Ureter (tissue), 1 donor: ENCODE measurements around the gene NFE2L1. TPM values are rescaled to one million over a fixed set of nuclear protein-coding genes. Genes with fewer than 3 reads are reported as not detected.
"Not testable (repeated sequence)": the region's sequence is repeated elsewhere in the genome, so short reads cannot be mapped to it uniquely, and the experiment has no call there.

ENCODE experiments used
- DNase-seq: peaks from one replicate; pipeline ENCODE4 v3.0.0-alpha.2; 2020; ENCODE audit warnings: low spot score
- total RNA-seq: library from RNA; stranded (reverse); gene quantifications from one replicate; pipeline ENCODE4 v1.2.4, GENCODE V29; 2023
- donor health status: DM: yes; HTN: yes; CAD: no.

NFE2L1 gene
- 143 TPM for total RNA-seq

- DNase-seq: peak; percentile 99
These were observed at the start of gene NFE2L1 for GRCh38 chr17:48047741-48048383. Gene NFE2L1, plus strand, starts transcription at chr17:48048359. Its CDS starts 2,760 bp downstream, at chr17:48051119.

GRCh38 chr17:47999582-47999981, 48.6 kb upstream of the NFE2L1 start:
- DNase-seq: no peak

- no peak for DNase-seq
These were observed 47.0 kb upstream of the NFE2L1 start for GRCh38 chr17:48001197-48001596.

- not testable (repeated sequence) for DNase-seq
These were observed 46.5 kb upstream of the NFE2L1 start for GRCh38 chr17:48001657-48002056.

- DNase-seq: no peak
These were observed 45.8 kb upstream of the NFE2L1 start for GRCh38 chr17:48002266-48002915.

- no peak for DNase-seq
These were observed 45.2 kb upstream of the NFE2L1 start for GRCh38 chr17:48002916-48003416.

GRCh38 chr17:48003417-48004151, 44.6 kb upstream of the NFE2L1 start:
- no peak for DNase-seq

- DNase-seq: no peak
These were observed 43.2 kb upstream of the NFE2L1 start for GRCh38 chr17:48004983-48005382.

GRCh38 chr17:48006936-48007709, 41.0 kb upstream of the NFE2L1 start:
- no peak for DNase-seq

GRCh38 chr17:48010193-48010592, 38.0 kb upstream of the NFE2L1 start:
- DNase-seq: no peak

- no peak for DNase-seq
These were observed 36.6 kb upstream of the NFE2L1 start for GRCh38 chr17:48011405-48012150.

- no peak for DNase-seq
These were observed 36.0 kb upstream of the NFE2L1 start for GRCh38 chr17:48012151-48012520.

- DNase-seq: no peak
These were observed 35.5 kb upstream of the NFE2L1 start for GRCh38 chr17:48012654-48013053.

GRCh38 chr17:48013876-48014594, 34.1 kb upstream of the NFE2L1 start:
- no peak for DNase-seq

- no peak for DNase-seq
These were observed 33.5 kb upstream of the NFE2L1 start for GRCh38 chr17:48014595-48015111.

GRCh38 chr17:48016112-48016511, 32.0 kb upstream of the NFE2L1 start:
- no peak for DNase-seq

- not testable (repeated sequence) for DNase-seq
These were observed 30.4 kb upstream of the NFE2L1 start for GRCh38 chr17:48017817-48018158.

GRCh38 chr17:48021934-48022333, 26.2 kb upstream of the NFE2L1 start:
- DNase-seq: no peak

- no peak for DNase-seq
These were observed 25.3 kb upstream of the NFE2L1 start for GRCh38 chr17:48022901-48023300.

GRCh38 chr17:48023400-48024148, 24.6 kb upstream of the NFE2L1 start:
- peak; percentile 89 for DNase-seq
